ENCODE data around the gene STX5. TPM values are rescaled to one million over a fixed set of nuclear protein-coding genes. Genes with fewer than 3 reads are reported as not detected.

Gene STX5
- total and polyA plus RNA-seq, 10 of the 15 experiments (the other 5 are each of a cell fraction or from before 2014, with no cell fraction given): 3.8 to 35.4 (median 27.4) TPM

GRCh38 chr11:62839050-62839945, 7.4 kb upstream of the STX5 start, which contains the start of gene WDR74 (continued):
- no peak for TF ChIP-seq CTCF (IDR thresholded peaks at IDR 0.05 in 2 of 3, conservative IDR thresholded peaks at IDR 0.05 in 1 of 3; ENCODE audit: control insufficient read depth in 2 of 3, extremely low read depth in 1 of 3, insufficient read depth in 1 of 3, low read depth in 3 of 3, low read length in 3 of 3)
- TF ChIP-seq REST (IDR thresholded peaks at IDR 0.05; ENCODE audit: low read depth, low read length): no peak
- TF ChIP-seq POLR2A (IDR thresholded peaks at IDR 0.05; ENCODE audit: low read depth, low read length): peak; percentile 97
- TF ChIP-seq NFYB (IDR thresholded peaks at IDR 0.05; ENCODE audit: insufficient read depth, low read depth, low read length): no peak
- no peak for TF ChIP-seq ZNF274 (IDR thresholded peaks at IDR 0.05; ENCODE audit: insufficient read depth, insufficient read length)
- no peak for TF ChIP-seq ZBTB4 (CRISPR knock-in tag; IDR thresholded peaks at IDR 0.05)
- TF ChIP-seq ATF2 (IDR thresholded peaks at IDR 0.05; ENCODE audit: low read length): peak; percentile 46; the same call in 1 of the 2 replicates
- TF ChIP-seq CUX1 (IDR thresholded peaks at IDR 0.05; ENCODE audit: insufficient replicate concordance, low read depth, low read length): peak; percentile 55
- TF ChIP-seq TARDBP (IDR thresholded peaks at IDR 0.05; ENCODE audit: borderline replicate concordance): peak; percentile 80
- TF ChIP-seq RUNX3 (IDR thresholded peaks at IDR 0.05; ENCODE audit: low read length): peak; percentile 49
